SK-N-SH (cell line): ENCODE results near the gene MSL3. TPM values are rescaled to one million over a fixed set of nuclear protein-coding genes. Genes with fewer than 3 reads are reported as not detected.

Experiments used
- CTCF ChIA-PET: fragments of 300-600, 350-600 bp; formaldehyde crosslinking; extraction: SDS; loops from one replicate; lab custom pipeline; 2021; lab: Yijun Ruan, JAX
- POLR2A ChIA-PET: fragments of 350-600 bp; sonication (Branson Sonifier 250); formaldehyde crosslinking; extraction: SDS; loops from one replicate; lab custom pipeline; 2020; ENCODE audit warnings: antibody characterized with exemption, inconsistent platforms; lab: Yijun Ruan, JAX
- DNase-seq: peaks from one replicate; pipeline ENCODE4 v3.0.0; 2012
- H2AFZ ChIP-seq: fragments of 200-600 bp; sonication (generic); 2 replicates; pipeline ENCODE4 v1.8.1; 2016; ENCODE audit warnings: antibody characterized with exemption, mild to moderate bottlenecking, low read depth
- H3F3A ChIP-seq: fragments of 200-600 bp; sonication (generic); replicated peaks from 2 replicates; pipeline ENCODE3; 2016; ENCODE audit warnings: antibody characterized with exemption, mild to moderate bottlenecking; ENCODE audit not compliant: insufficient read depth
- H3K27ac ChIP-seq, 2 experiments: fragments of 200-500 bp in 1 of 2; fragments of 200-600 bp in 1 of 2; sonication (Bioruptor generic) in 1 of 2; sonication (generic), shearing (Covaris generic) in 1 of 2; 2 replicates each; pipeline versions ENCODE4 v1.5.1 to v1.6.1; 2014 to 2016; ENCODE audit warnings: low read depth in 2 of 2, inconsistent platforms in 1 of 2, low read length in 1 of 2, mild to moderate bottlenecking in 1 of 2, mixed read lengths in 1 of 2
- H3K27me3 ChIP-seq: fragments of 200-600 bp; sonication (generic), shearing (Covaris generic); 2 replicates; pipeline ENCODE4 v1.6.1; 2016; ENCODE audit warnings: mixed run types; ENCODE audit not compliant: insufficient read depth
- H3K36me3 ChIP-seq, 2 experiments: fragments of 200-500 bp in 1 of 2; fragments of 200-600 bp in 1 of 2; sonication (Bioruptor generic) in 1 of 2; sonication (generic) in 1 of 2; replicated peaks in 1 of 2; 2 replicates each; pipeline versions ENCODE3 to v1.5.1; 2014 to 2016; ENCODE audit warnings: low read length in 1 of 2, mild to moderate bottlenecking in 1 of 2; ENCODE audit not compliant: insufficient read depth in 2 of 2, control insufficient read depth in 1 of 2
- H3K4me1 ChIP-seq, 2 experiments: fragments of 200-500 bp in 1 of 2; fragments of 200-600 bp in 1 of 2; sonication (Bioruptor generic) in 1 of 2; sonication (generic), shearing (Covaris generic) in 1 of 2; 2 replicates each; pipeline versions ENCODE4 v1.5.1 to v1.6.1; 2014 to 2016; ENCODE audit warnings: low read depth in 1 of 2, low read length in 1 of 2, mixed run types in 1 of 2; ENCODE audit not compliant: insufficient read depth in 2 of 2, control insufficient read depth in 1 of 2
- H3K4me2 ChIP-seq: fragments of 200-600 bp; sonication (generic), shearing (Covaris generic); 2 replicates; pipeline ENCODE4 v1.6.1; 2017; ENCODE audit warnings: mixed run types
- H3K4me3 ChIP-seq, 2 experiments: fragments of 200-500 bp in 1 of 2; fragments of 200-600 bp in 1 of 2; sonication (Bioruptor generic) in 1 of 2; sonication (generic), shearing (Covaris generic) in 1 of 2; 2 replicates each; pipeline versions ENCODE4 v1.5.1 to v1.8.1; 2014 to 2016; ENCODE audit warnings: low read depth in 2 of 2, inconsistent platforms in 1 of 2, low read length in 1 of 2, mild to moderate bottlenecking in 1 of 2, mixed read lengths in 1 of 2, moderate library complexity in 1 of 2
- H3K79me2 ChIP-seq: fragments of 200-600 bp; sonication (generic); 2 replicates; pipeline ENCODE4 v1.8.1; 2017; ENCODE audit warnings: mild to moderate bottlenecking; ENCODE audit not compliant: insufficient read depth
- H3K9ac ChIP-seq: fragments of 200-600 bp; sonication (generic); 2 replicates; pipeline ENCODE4 v1.6.1; 2017; ENCODE audit warnings: mixed run types
- H3K9me2 ChIP-seq: fragments of 200-600 bp; sonication (generic); 2 replicates; pipeline ENCODE4 v1.6.1; 2017; ENCODE audit warnings: mixed run types
- H3K9me3 ChIP-seq: fragments of 200-600 bp; sonication (generic); 2 replicates; pipeline ENCODE4 v1.6.1; 2017; ENCODE audit warnings: mixed run types, mild to moderate bottlenecking, moderate library complexity
- H4K20me1 ChIP-seq: fragments of 200-600 bp; sonication (generic); 2 replicates; pipeline ENCODE4 v1.6.1; 2017; ENCODE audit warnings: mild to moderate bottlenecking, mixed run types; ENCODE audit not compliant: insufficient read depth
- CTCF ChIP-seq: fragments of 200-600 bp; sonication (generic); IDR thresholded peaks from 2 replicates; pipeline ENCODE4 v1.6.1; 2017; ENCODE audit warnings: antibody characterized with exemption, mild to moderate bottlenecking, moderate library complexity
- ELF1 ChIP-seq: IDR thresholded peaks from 2 replicates; pipeline ENCODE4 v1.4.0; 2012
- EZH2phosphoT487 ChIP-seq: fragments of 200-600 bp; sonication (generic); IDR thresholded peaks from 2 replicates; pipeline ENCODE4 v1.6.1; 2017; ENCODE audit warnings: low read depth, mixed run types, mild to moderate bottlenecking, antibody characterized with exemption, moderate library complexity, borderline replicate concordance
- FOXJ3 ChIP-seq: sonication (generic); formaldehyde crosslinking; IDR thresholded peaks from 2 replicates; pipeline ENCODE4 v1.5.1; 2020; ENCODE audit warnings: mild to moderate bottlenecking, missing genetic modification reagents
- FOXM1 ChIP-seq: IDR thresholded peaks from 2 replicates; pipeline ENCODE4 v1.4.0; 2012; ENCODE audit warnings: low read depth, mild to moderate bottlenecking
- GABPA ChIP-seq: IDR thresholded peaks from 2 replicates; pipeline ENCODE4 v1.4.0; 2012; ENCODE audit warnings: low read depth, mild to moderate bottlenecking
- GATA2 ChIP-seq: sonication (generic); formaldehyde crosslinking; IDR thresholded peaks from 2 replicates; pipeline ENCODE4 v1.5.0; 2020; ENCODE audit warnings: mild to moderate bottlenecking, missing genetic modification reagents
- JUND ChIP-seq: IDR thresholded peaks from 2 replicates; pipeline ENCODE4 v1.4.0; 2012
- MAX ChIP-seq: IDR thresholded peaks from 2 replicates; pipeline ENCODE4 v1.4.0; 2012; ENCODE audit warnings: low read depth
- MEF2A ChIP-seq: IDR thresholded peaks from 2 replicates; pipeline ENCODE4 v1.4.0; 2012; ENCODE audit warnings: low read depth, borderline replicate concordance
- MXI1 ChIP-seq: IDR thresholded peaks from 2 replicates; pipeline ENCODE4 v1.6.1; 2012; ENCODE audit warnings: mild to moderate bottlenecking, low read depth, low read length, improper control_type of control experiment
- NFIC ChIP-seq: IDR thresholded peaks from 2 replicates; pipeline ENCODE4 v1.4.0; 2012; ENCODE audit warnings: borderline replicate concordance
- NRF1 ChIP-seq: IDR thresholded peaks from 2 replicates; pipeline ENCODE4 v1.6.1; 2012; ENCODE audit warnings: low read depth, mild to moderate bottlenecking, low read length
- PBX3 ChIP-seq: IDR thresholded peaks from 2 replicates; pipeline ENCODE4; 2012
- POLR2AphosphoS5 ChIP-seq: IDR thresholded peaks from 2 replicates; pipeline ENCODE4 v1.6.1; 2012; ENCODE audit warnings: low read depth, low read length
- RAD21 ChIP-seq: IDR thresholded peaks from 2 replicates; pipeline ENCODE4 v1.6.1; 2012; ENCODE audit warnings: mild to moderate bottlenecking, low read length
- RFX5 ChIP-seq: IDR thresholded peaks from 2 replicates; pipeline ENCODE4 v1.6.1; 2012; ENCODE audit warnings: mild to moderate bottlenecking, improper control_type of control experiment, low read length
- RXRA ChIP-seq: IDR thresholded peaks from 2 replicates; pipeline ENCODE4 v1.4.0; 2012; ENCODE audit warnings: low read depth, mild to moderate bottlenecking, borderline replicate concordance
- TAF1 ChIP-seq: IDR thresholded peaks from 2 replicates; pipeline ENCODE4 v1.6.1; 2012; ENCODE audit warnings: low read depth, mild to moderate bottlenecking, low read length, moderate library complexity, borderline replicate concordance
- TCF12 ChIP-seq: IDR thresholded peaks from 2 replicates; pipeline ENCODE4 v1.4.0; 2012
- TEAD4 ChIP-seq: IDR thresholded peaks from 2 replicates; pipeline ENCODE4 v1.4.0; 2012; ENCODE audit warnings: mild to moderate bottlenecking, borderline replicate concordance; ENCODE audit not compliant: insufficient read depth
- YY1 ChIP-seq: IDR thresholded peaks from 2 replicates; pipeline ENCODE4 v1.4.0; 2012; ENCODE audit warnings: low read depth, mild to moderate bottlenecking
- WGBS: methylation state at CpG from one replicate; pipeline ENCODE4 v1.1.6; 2017; ENCODE audit warnings: low lambda C conversion rate; 5-methylcytosine and 5-hydroxymethylcytosine counted together
- polyA plus RNA-seq, 3 experiments: library from polyadenylated mRNA; depleted of rRNA; stranded (reverse); fragments of >200 nt; gene quantifications; 2 replicates each; pipeline ENCODE4 v1.2.3, GENCODE V29; 2012
- TF ChIP-seq, protein P1 (sequence below): fragments of 150-350 bp; IDR thresholded peaks from 2 replicates; pipeline ENCODE4 v1.6.1; 2017; ENCODE audit warnings: antibody characterized with exemption, low read length, low read depth, borderline replicate concordance
- TF ChIP-seq, protein P2 (sequence below): IDR thresholded peaks from 2 replicates; pipeline ENCODE4 v1.4.0; 2012; ENCODE audit warnings: low read depth, borderline replicate concordance

The MSL3 gene
- polyA plus RNA-seq, 1 of the 3 experiments (the other 2 are of a cell fraction) = 21.8 TPM

- no peaks in the 10 kb centered on the region for H3K9me3 ChIP-seq
- peak overlapping the region; percentile 33; the same call in 1 of the 2 replicates for H3K4me2 ChIP-seq
- H2AFZ ChIP-seq = peak overlapping the region; percentile 41; the same call in 1 of the 2 replicates
- H3K4me1 ChIP-seq = peaks cover 0 to 2% of the 10 kb centered on the region in 2 experiments; a peak in 1 of 4 replicates
- TF ChIP-seq RXRA (no peak), MXI1 (no peak), RAD21 (no peak), RFX5 (no peak), TEAD4 (no peak), TAF1 (no peak), FOXJ3 (CRISPR knock-in tag) (no peak), NFIC (no peak), MAX (no peak), GABPA (no peak), NRF1 (no peak)
- TF ChIP-seq, protein P1, sequence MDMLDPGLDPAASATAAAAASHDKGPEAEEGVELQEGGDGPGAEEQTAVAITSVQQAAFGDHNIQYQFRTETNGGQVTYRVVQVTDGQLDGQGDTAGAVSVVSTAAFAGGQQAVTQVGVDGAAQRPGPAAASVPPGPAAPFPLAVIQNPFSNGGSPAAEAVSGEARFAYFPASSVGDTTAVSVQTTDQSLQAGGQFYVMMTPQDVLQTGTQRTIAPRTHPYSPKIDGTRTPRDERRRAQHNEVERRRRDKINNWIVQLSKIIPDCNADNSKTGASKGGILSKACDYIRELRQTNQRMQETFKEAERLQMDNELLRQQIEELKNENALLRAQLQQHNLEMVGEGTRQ = no peak
- H3K9ac ChIP-seq = no peak overlapping the region
- POLR2A ChIA-PET = interaction anchor here (0.6 kb wide), 1 partner anchor 239 kb away, joined by 4 read pairs; no protein-coding TSS in a partner anchor
- DNase-seq = no peak
- CTCF ChIA-PET = interaction anchor here (0.6 to 3.6 kb wide), 22 partner anchors 8 to 1688 kb away, joined by 3 to 24 read pairs (median 5); no protein-coding TSS in a partner anchor
- no peaks in the 10 kb centered on the region for H3K27me3 ChIP-seq
- no peaks in the 10 kb centered on the region for H4K20me1 ChIP-seq
- no peaks in the 10 kb centered on the region for H3K9me2 ChIP-seq
- H3K4me3 ChIP-seq = no peak overlapping the region
- H3K27ac ChIP-seq = no peak overlapping the region
- no peaks in the 10 kb centered on the region for H3F3A ChIP-seq
- WGBS = 24% methylated on average over 5 of the region's 5 CpGs
- H3K79me2 ChIP-seq = no peaks in the 10 kb centered on the region
- no peaks in the 10 kb centered on the region for H3K36me3 ChIP-seq
These were observed 28.8 kb downstream of the MSL3 start for GRCh38 chrX:11786862-11787261.

DNA sequence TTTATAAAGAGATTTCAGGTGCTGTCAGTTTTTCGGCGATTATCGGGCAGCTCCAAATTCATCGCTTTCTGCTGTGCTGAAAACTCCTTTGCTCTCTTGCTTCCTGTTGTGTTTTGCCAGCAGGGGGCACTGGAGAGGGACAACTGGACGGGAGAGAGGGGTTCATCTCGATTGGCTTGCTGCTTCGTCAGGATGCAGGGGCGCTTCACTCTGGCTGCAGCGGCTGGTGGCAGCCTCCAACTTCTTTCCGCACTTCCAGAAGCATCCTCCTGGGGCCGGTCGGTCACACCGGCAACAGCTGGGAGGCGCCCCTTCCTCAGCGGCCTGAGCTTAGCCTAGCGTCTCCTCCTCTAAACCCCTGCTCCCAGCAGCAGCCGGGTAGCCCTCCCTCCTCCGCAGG is 29.5 kb downstream of the MSL3 start:
- Histone ChIP-seq H3K9ac (no peak overlapping the region), H3K4me2 (peak overlapping the region; percentile 33; the same call in 1 of the 2 replicates), H3K4me3 (peak overlapping the region; percentile 21 to 43), H3F3A (no peaks in the 10 kb centered on the region), H3K36me3 (no peaks in the 10 kb centered on the region), H3K27me3 (no peaks in the 10 kb centered on the region), H3K9me3 (no peaks in the 10 kb centered on the region), H3K9me2 (no peaks in the 10 kb centered on the region), H3K79me2 (no peaks in the 10 kb centered on the region), H3K27ac (no peak overlapping the region), H2AFZ (peak overlapping the region; percentile 41; the same call in 1 of the 2 replicates), H4K20me1 (no peaks in the 10 kb centered on the region), H3K4me1 (peaks cover 0 to 2% of the 10 kb centered on the region in 2 experiments; a peak in 1 of 4 replicates)
- WGBS = 27% methylated on average over 13 of the region's 18 CpGs
- ChIA-PET POLR2A (no interaction called here), CTCF (interaction anchor here (0.6 to 3.6 kb wide), 23 partner anchors 8 to 1689 kb away, joined by 3 to 24 read pairs (median 5); no protein-coding TSS in a partner anchor)
- peak; percentile 64 for DNase-seq
- TF ChIP-seq FOXJ3 (CRISPR knock-in tag) (no peak), TCF12 (no peak), MEF2A (no peak), NFIC (no peak), GATA2 (no peak), FOXM1 (no peak), JUND (no peak), NRF1 (no peak), ELF1 (no peak), GABPA (no peak), YY1 (no peak), RXRA (no peak), POLR2AphosphoS5 (no peak), CTCF (peak; percentile 67), EZH2phosphoT487 (no peak), PBX3 (no peak), RAD21 (peak; percentile 56)
- TF ChIP-seq, protein P2, sequence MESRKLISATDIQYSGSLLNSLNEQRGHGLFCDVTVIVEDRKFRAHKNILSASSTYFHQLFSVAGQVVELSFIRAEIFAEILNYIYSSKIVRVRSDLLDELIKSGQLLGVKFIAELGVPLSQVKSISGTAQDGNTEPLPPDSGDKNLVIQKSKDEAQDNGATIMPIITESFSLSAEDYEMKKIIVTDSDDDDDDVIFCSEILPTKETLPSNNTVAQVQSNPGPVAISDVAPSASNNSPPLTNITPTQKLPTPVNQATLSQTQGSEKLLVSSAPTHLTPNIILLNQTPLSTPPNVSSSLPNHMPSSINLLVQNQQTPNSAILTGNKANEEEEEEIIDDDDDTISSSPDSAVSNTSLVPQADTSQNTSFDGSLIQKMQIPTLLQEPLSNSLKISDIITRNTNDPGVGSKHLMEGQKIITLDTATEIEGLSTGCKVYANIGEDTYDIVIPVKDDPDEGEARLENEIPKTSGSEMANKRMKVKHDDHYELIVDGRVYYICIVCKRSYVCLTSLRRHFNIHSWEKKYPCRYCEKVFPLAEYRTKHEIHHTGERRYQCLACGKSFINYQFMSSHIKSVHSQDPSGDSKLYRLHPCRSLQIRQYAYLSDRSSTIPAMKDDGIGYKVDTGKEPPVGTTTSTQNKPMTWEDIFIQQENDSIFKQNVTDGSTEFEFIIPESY = no peak
